Activated CD8-positive, alpha-beta memory T cell treated with anti-CD3 and anti-CD28 coated beads, Interleukin-2, amount 50 U/mL, for 24 hours (primary cell): Measurements from ENCODE around the gene MTHFD1L.

Experiments used
- DNase-seq: peaks from one replicate; pipeline ENCODE4 v3.0.0-alpha.2; 2020; ENCODE audit errors: extremely low read depth

MTHFD1L gene

GRCh38 chr6:150934380-150934779 is 68.9 kb downstream of the MTHFD1L start:
- no peak for DNase-seq

- DNase-seq, result no peak
These were observed 70.6 kb downstream of the MTHFD1L start for GRCh38 chr6:150936021-150936555.

GRCh38 chr6:150937132-150937906 is 71.8 kb downstream of the MTHFD1L start:
- no peak for DNase-seq

GRCh38 chr6:150939399-150939798 is 73.9 kb downstream of the MTHFD1L start:
- DNase-seq, result no peak

- no peak for DNase-seq
These were observed 75.4 kb downstream of the MTHFD1L start for GRCh38 chr6:150940941-150941340.

- DNase-seq, result no peak
These were observed 84.0 kb downstream of the MTHFD1L start for GRCh38 chr6:150949526-150949925.

GRCh38 chr6:150953851-150954250 is 88.3 kb downstream of the MTHFD1L start:
- no peak for DNase-seq

- DNase-seq, result no peak
These were observed 93.7 kb downstream of the MTHFD1L start for GRCh38 chr6:150959166-150959565.

GRCh38 chr6:150962436-150962835 is 96.9 kb downstream of the MTHFD1L start:
- DNase-seq, result no peak

GRCh38 chr6:150964765-150965164 is 99.3 kb downstream of the MTHFD1L start:
- no peak for DNase-seq

GRCh38 chr6:150966786-150967185 is 101.3 kb downstream of the MTHFD1L start:
- no peak for DNase-seq

GRCh38 chr6:150967381-150967780 is 101.9 kb downstream of the MTHFD1L start:
- no peak for DNase-seq

GRCh38 chr6:150967910-150968309 is 102.4 kb downstream of the MTHFD1L start:
- DNase-seq, result no peak

- no peak for DNase-seq
These were observed 104.4 kb downstream of the MTHFD1L start for GRCh38 chr6:150969901-150970300.

- no peak for DNase-seq
These were observed 105.7 kb downstream of the MTHFD1L start for GRCh38 chr6:150971219-150971618.

- no peak for DNase-seq
These were observed 109.6 kb downstream of the MTHFD1L start for GRCh38 chr6:150975136-150975535.

GRCh38 chr6:150977281-150977680 is 111.8 kb downstream of the MTHFD1L start:
- no peak for DNase-seq

- no peak for DNase-seq
These were observed 113.1 kb downstream of the MTHFD1L start for GRCh38 chr6:150978624-150979023.

GRCh38 chr6:150979826-150980350 is 114.4 kb downstream of the MTHFD1L start:
- no peak for DNase-seq

- DNase-seq, result no peak
These were observed 115.6 kb downstream of the MTHFD1L start for GRCh38 chr6:150981095-150981494.

- DNase-seq, result no peak
These were observed 116.2 kb downstream of the MTHFD1L start for GRCh38 chr6:150981669-150982068.

- DNase-seq, result no peak
These were observed 121.9 kb downstream of the MTHFD1L start for GRCh38 chr6:150987371-150987828.

GRCh38 chr6:150987855-150988464 is 122.5 kb downstream of the MTHFD1L start:
- DNase-seq, result no peak
